Loucy (cell line): ENCODE measurements around the gene NPB.

ENCODE experiments used
- H2AFZ ChIP-seq: fragments of 200-600 bp; sonication (generic); 2 replicates; pipeline ENCODE4 v1.6.0; 2016; ENCODE audit warnings: antibody characterized with exemption, mild to moderate bottlenecking, low read length, moderate library complexity
- H3F3A ChIP-seq: fragments of 200-600 bp; 2 replicates; pipeline ENCODE4 v1.6.0; 2016; ENCODE audit warnings: antibody characterized with exemption, low read depth, mild to moderate bottlenecking
- H3K27me3 ChIP-seq: fragments of 200-600 bp; sonication (generic); 2 replicates; pipeline ENCODE4 v1.6.1; 2014; ENCODE audit warnings: low read length, mild to moderate bottlenecking; ENCODE audit not compliant: insufficient read depth, poor library complexity, severe bottlenecking
- H3K36me3 ChIP-seq: fragments of 200-600 bp; sonication (generic); 2 replicates; pipeline ENCODE4 v1.6.1; 2016; ENCODE audit warnings: low read length; ENCODE audit not compliant: insufficient read depth
- H3K4me1 ChIP-seq: fragments of 200-600 bp; sonication (generic); 2 replicates; pipeline ENCODE4 v1.5.1; 2014; ENCODE audit warnings: low read length, mild to moderate bottlenecking; ENCODE audit not compliant: insufficient read depth, poor library complexity, severe bottlenecking
- H3K4me2 ChIP-seq: fragments of 200-600 bp; sonication (generic); 2 replicates; pipeline ENCODE4 v1.6.0; 2014; ENCODE audit warnings: antibody characterized with exemption, low read length, low read depth, mild to moderate bottlenecking; ENCODE audit not compliant: poor library complexity, severe bottlenecking
- H3K4me3 ChIP-seq: fragments of 200-600 bp; sonication (generic); 2 replicates; pipeline ENCODE4 v1.5.1; 2014; ENCODE audit warnings: low read length, mild to moderate bottlenecking, mixed read lengths; ENCODE audit not compliant: poor library complexity, severe bottlenecking
- H3K79me2 ChIP-seq: fragments of 200-600 bp; sonication (generic); 2 replicates; pipeline ENCODE4 v1.6.1; 2014; ENCODE audit warnings: low read length; ENCODE audit not compliant: insufficient read depth
- H3K9ac ChIP-seq: fragments of 200-600 bp; sonication (generic); 2 replicates; pipeline ENCODE4 v1.6.0; 2014; ENCODE audit warnings: mild to moderate bottlenecking, low read depth, low read length, moderate library complexity; ENCODE audit not compliant: poor library complexity, severe bottlenecking
- H3K9me2 ChIP-seq: fragments of 200-600 bp; sonication (generic); replicated peaks from 2 replicates; pipeline ENCODE4 v1.6.1; 2016; ENCODE audit warnings: low read depth, low read length, mixed read lengths
- H3K9me3 ChIP-seq: fragments of 200-600 bp; sonication (generic); 2 replicates; pipeline ENCODE4 v1.6.1; 2014; ENCODE audit warnings: mild to moderate bottlenecking, antibody characterized with exemption, low read length, low read depth; ENCODE audit not compliant: insufficient read depth
- H4K20me1 ChIP-seq: fragments of 200-600 bp; sonication (generic); 2 replicates; pipeline ENCODE4 v1.6.0; 2014; ENCODE audit warnings: antibody characterized with exemption, low read length, mild to moderate bottlenecking; ENCODE audit not compliant: insufficient read depth, poor library complexity, severe bottlenecking
- CTCF ChIP-seq: fragments of 200-600 bp; sonication (generic); conservative IDR thresholded peaks from 2 replicates; pipeline ENCODE4 v1.5.1; 2014; ENCODE audit warnings: mild to moderate bottlenecking, antibody characterized with exemption, low read length
- EZH2phosphoT487 ChIP-seq: fragments of 200-600 bp; IDR thresholded peaks from 2 replicates; pipeline ENCODE4 v1.6.1; 2018; ENCODE audit warnings: antibody characterized with exemption, mild to moderate bottlenecking, moderate library complexity, borderline replicate concordance

The NPB gene

GRCh38 chr17:81918832-81919545, 17.0 kb downstream of the NPB start:
- Histone ChIP-seq H3K4me3 (no peak overlapping the region), H2AFZ (no peak overlapping the region), H3K4me2 (no peak overlapping the region), H3F3A (no peaks in the 10 kb centered on the region), H3K9me3 (no peaks in the 10 kb centered on the region), H4K20me1 (peaks cover 23% of the 10 kb centered on the region), H3K9me2 (no peaks in the 10 kb centered on the region), H3K27me3 (no peaks in the 10 kb centered on the region), H3K9ac (no peak overlapping the region), H3K79me2 (peaks cover 49% of the 10 kb centered on the region), H3K36me3 (peaks cover 17% of the 10 kb centered on the region; the same call in 1 of the 2 replicates), H3K4me1 (peaks cover 9% of the 10 kb centered on the region)
- no peak for TF ChIP-seq EZH2phosphoT487

- Histone ChIP-seq H3K79me2 (peaks cover 55% of the 10 kb centered on the region), H3K36me3 (0 out of 2 replicates have a peak, but pooled peaks cover 4% of the 10 kb centered on the region), H3K4me2 (no peak overlapping the region), H3K9me3 (no peaks in the 10 kb centered on the region), H3K9me2 (no peaks in the 10 kb centered on the region), H3F3A (no peaks in the 10 kb centered on the region), H3K27me3 (no peaks in the 10 kb centered on the region), H2AFZ (no peak overlapping the region), H3K4me3 (no peak overlapping the region), H4K20me1 (peaks cover 24% of the 10 kb centered on the region), H3K9ac (no peak overlapping the region), H3K4me1 (peaks cover 21% of the 10 kb centered on the region)
- TF ChIP-seq CTCF (no peak), EZH2phosphoT487 (no peak)
Measured at GRCh38 chr17:81920612-81921536, 18.8 kb downstream of the NPB start.

- Histone ChIP-seq H3F3A (no peaks in the 10 kb centered on the region), H3K4me1 (peaks cover 27% of the 10 kb centered on the region), H3K27me3 (no peaks in the 10 kb centered on the region), H3K4me3 (no peak overlapping the region), H3K4me2 (no peak overlapping the region), H3K36me3 (0 out of 2 replicates have a peak, but pooled peaks cover 4% of the 10 kb centered on the region), H3K9ac (no peak overlapping the region), H3K9me2 (no peaks in the 10 kb centered on the region), H3K9me3 (no peaks in the 10 kb centered on the region), H3K79me2 (peaks cover 55% of the 10 kb centered on the region), H4K20me1 (peaks cover 24% of the 10 kb centered on the region), H2AFZ (no peak overlapping the region)
- TF ChIP-seq CTCF: no peak
- no peak for TF ChIP-seq EZH2phosphoT487
Measured at GRCh38 chr17:81921537-81921862, 19.5 kb downstream of the NPB start.
